Adipocyte (in vitro differentiated cells): ENCODE data around the gene GLIPR1L2.
"Not testable (repeated sequence)": the region's sequence is repeated elsewhere in the genome, so short reads cannot be mapped to it uniquely, and the experiment has no call there.

Experiments
- DNase-seq: peaks from one replicate; pipeline ENCODE4 v3.0.0-alpha.2; 2015; ENCODE audit warnings: low read depth
- H3K27me3 ChIP-seq: replicated peaks from 2 replicates; pipeline ENCODE4 v1.7.0; 2013; ENCODE audit warnings: mild to moderate bottlenecking, low read length, moderate library complexity; ENCODE audit not compliant: control insufficient read depth, insufficient read depth
- H3K36me3 ChIP-seq: 2 replicates; pipeline ENCODE4 v1.7.0; 2013; ENCODE audit warnings: low read length, mild to moderate bottlenecking, moderate library complexity; ENCODE audit not compliant: control insufficient read depth, insufficient read depth, severe bottlenecking
- H3K4me1 ChIP-seq: 2 replicates; pipeline ENCODE4 v1.7.0; 2013; ENCODE audit warnings: mild to moderate bottlenecking, low read length, moderate library complexity; ENCODE audit not compliant: control insufficient read depth, insufficient read depth
- H3K4me3 ChIP-seq: 2 replicates; pipeline ENCODE4 v1.7.0; 2013; ENCODE audit warnings: mild to moderate bottlenecking, low read length, moderate library complexity
- H3K9ac ChIP-seq: 2 replicates; pipeline ENCODE4 v1.7.0; 2013; ENCODE audit warnings: mild to moderate bottlenecking, low read length, moderate library complexity
- H3K9me3 ChIP-seq: 2 replicates; pipeline ENCODE4 v1.7.0; 2013; ENCODE audit warnings: mild to moderate bottlenecking, low read length, moderate library complexity; ENCODE audit not compliant: control insufficient read depth

The GLIPR1L2 gene

DNA sequence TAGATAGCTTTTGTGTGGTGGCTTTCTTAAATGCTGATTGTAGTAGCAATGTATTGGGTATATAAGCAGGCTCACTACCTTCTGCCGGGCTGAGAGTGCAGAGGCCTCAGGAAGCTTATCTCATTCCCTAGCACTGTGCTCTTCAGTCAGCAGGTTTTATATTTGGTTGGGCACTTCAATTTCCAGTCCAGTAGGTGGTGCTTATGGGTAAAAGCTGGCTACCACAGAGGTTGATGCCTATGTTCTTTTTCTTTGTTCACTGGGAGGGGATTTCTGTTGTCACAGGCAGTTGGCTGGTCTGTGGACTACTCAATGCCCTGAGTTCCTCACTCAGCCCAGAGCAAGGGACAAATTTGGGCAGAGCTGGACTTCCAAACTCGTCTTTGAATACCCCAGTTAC lies 46.7 kb downstream of the GLIPR1L2 start:
- no peak for DNase-seq
- no peak overlapping the region for H3K9ac ChIP-seq
- no peaks in the 10 kb centered on the region for H3K27me3 ChIP-seq
- no peak overlapping the region for H3K4me3 ChIP-seq
- H3K9me3 ChIP-seq: peaks cover 10% of the 10 kb centered on the region
- no peaks in the 10 kb centered on the region for H3K4me1 ChIP-seq
- H3K36me3 ChIP-seq: no peaks in the 10 kb centered on the region

DNA sequence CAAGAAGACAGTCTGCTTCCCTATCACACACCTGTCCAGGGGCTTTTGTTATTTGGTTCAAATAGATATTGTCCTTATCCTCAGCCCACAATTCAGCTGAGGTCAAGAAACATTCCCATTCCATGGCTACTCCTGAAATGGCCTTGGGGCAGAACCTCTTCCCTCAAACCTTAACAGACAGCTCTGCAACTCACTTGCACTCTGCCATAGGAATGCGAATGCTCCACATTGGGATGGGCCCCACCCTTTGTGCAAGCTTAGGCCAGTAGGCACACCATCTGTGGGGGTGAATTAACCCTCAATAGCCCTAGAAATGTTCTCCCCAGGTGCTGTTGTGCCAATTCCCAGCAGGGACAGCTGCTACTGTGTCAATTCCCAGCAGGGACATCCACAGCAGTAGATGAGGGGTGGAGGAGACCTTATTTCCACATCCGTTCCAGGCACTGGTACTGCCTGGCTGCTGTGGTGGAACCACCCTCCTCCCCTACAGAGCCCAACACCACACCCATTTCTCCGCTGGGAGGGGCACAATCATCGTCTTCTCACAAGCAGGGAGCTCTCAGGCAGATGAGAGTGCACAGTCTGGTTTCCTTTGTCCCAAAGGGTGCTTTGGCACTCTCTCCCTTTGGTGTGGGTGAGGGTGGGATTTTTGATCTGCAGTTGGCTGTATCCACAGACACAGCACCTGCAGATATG lies 47.3 kb downstream of the GLIPR1L2 start:
- H3K27me3 ChIP-seq: no peaks in the 10 kb centered on the region
- no peaks in the 10 kb centered on the region for H3K36me3 ChIP-seq
- H3K4me1 ChIP-seq: no peaks in the 10 kb centered on the region
- H3K4me3 ChIP-seq: no peak overlapping the region
- peaks cover 10% of the 10 kb centered on the region for H3K9me3 ChIP-seq
- H3K9ac ChIP-seq: no peak overlapping the region
- DNase-seq: no peak

DNA sequence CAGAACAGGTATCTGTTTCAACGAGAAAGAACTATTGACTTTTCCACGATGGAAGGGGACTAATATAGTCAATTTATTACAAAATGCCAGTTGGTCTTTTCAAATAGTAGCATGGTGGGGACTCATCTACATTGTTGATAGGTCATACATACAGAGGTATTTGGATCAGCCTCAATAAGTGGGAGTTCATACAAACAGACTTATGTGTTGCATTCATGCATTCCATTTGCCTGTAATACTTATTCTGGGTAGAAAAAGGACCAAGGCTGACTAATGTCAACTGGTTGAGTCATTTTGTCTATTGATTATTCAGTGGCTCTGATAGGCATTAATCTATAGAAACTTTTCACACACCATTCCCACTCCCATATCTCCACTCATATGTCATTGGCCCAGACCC lies 48.2 kb downstream of the GLIPR1L2 start:
- no peak for DNase-seq
- Histone ChIP-seq H3K4me3 (no peak overlapping the region), H3K9me3 (peaks cover 10% of the 10 kb centered on the region), H3K9ac (no peak overlapping the region), H3K4me1 (peaks cover 4% of the 10 kb centered on the region), H3K27me3 (no peaks in the 10 kb centered on the region), H3K36me3 (no peaks in the 10 kb centered on the region)

- Histone ChIP-seq H3K9me3 (peaks cover 10% of the 10 kb centered on the region), H3K4me3 (no peak overlapping the region), H3K27me3 (no peaks in the 10 kb centered on the region)
Measured at GRCh38 chr12:75439930-75440329, 49.0 kb downstream of the GLIPR1L2 start.

DNA sequence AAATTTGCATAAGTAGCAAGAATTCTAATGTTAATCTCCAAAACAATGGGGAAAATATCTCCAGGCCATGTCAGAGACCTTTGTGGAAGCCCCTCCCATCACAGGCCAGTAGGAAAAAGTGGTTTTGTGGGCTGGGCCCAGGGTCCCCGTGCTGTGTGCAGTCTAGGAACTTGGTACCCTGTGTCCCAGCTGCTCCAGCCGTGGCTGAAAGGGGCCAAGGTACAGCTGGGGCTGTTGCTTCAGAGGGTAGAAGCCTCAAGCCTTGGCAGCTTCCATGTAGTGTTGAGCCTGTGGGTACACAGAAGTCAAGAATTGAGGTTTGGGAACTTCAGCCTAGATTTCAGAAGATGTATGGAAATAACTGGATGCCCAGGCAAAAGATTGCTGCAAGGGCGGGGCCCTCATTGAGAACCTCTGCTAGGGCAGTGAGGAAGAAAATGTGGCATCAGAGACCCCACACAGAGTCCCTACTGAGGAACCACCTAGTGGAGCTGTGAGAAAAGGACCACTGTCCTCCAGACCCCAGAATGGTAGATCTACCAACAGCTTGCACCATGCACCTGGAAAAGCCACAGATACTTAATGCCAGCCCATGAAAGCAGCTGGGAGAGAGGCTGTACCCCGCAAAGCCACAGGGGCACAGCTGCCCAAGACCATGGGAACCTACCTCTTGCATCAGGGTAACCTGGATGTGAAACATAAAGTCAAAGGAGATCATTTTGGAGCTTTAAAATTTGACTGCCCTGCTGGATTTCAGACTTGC lies 51.0 kb downstream of the GLIPR1L2 start:
- peaks cover 10% of the 10 kb centered on the region for H3K4me1 ChIP-seq
- not testable (repeated sequence) for H3K36me3 ChIP-seq, H3K9me3 ChIP-seq, H3K27me3 ChIP-seq, H3K9ac ChIP-seq, H3K4me3 ChIP-seq, DNase-seq

More at GRCh38 chr12:75439930-75440329, 49.0 kb downstream of the GLIPR1L2 start:
- Histone ChIP-seq H3K4me1 (peaks cover 10% of the 10 kb centered on the region), H3K36me3 (no peaks in the 10 kb centered on the region), H3K9ac (no peak overlapping the region)
- DNase-seq: no peak

GRCh38 chr12:75442454-75442853 lies 51.6 kb downstream of the GLIPR1L2 start:
- H3K27me3 ChIP-seq, H3K4me3 ChIP-seq, H3K9me3 ChIP-seq, DNase-seq, H3K9ac ChIP-seq, H3K36me3 ChIP-seq: not testable (repeated sequence)
- H3K4me1 ChIP-seq: peaks cover 15% of the 10 kb centered on the region

- DNase-seq: no peak
- H3K9ac ChIP-seq: no peak overlapping the region
- no peaks in the 10 kb centered on the region for H3K27me3 ChIP-seq
- no peaks in the 10 kb centered on the region for H3K9me3 ChIP-seq
- no peak overlapping the region for H3K4me3 ChIP-seq
- no peaks in the 10 kb centered on the region for H3K36me3 ChIP-seq
- H3K4me1 ChIP-seq: peaks cover 17% of the 10 kb centered on the region
Measured at GRCh38 chr12:75443709-75444108, 52.8 kb downstream of the GLIPR1L2 start.

DNA sequence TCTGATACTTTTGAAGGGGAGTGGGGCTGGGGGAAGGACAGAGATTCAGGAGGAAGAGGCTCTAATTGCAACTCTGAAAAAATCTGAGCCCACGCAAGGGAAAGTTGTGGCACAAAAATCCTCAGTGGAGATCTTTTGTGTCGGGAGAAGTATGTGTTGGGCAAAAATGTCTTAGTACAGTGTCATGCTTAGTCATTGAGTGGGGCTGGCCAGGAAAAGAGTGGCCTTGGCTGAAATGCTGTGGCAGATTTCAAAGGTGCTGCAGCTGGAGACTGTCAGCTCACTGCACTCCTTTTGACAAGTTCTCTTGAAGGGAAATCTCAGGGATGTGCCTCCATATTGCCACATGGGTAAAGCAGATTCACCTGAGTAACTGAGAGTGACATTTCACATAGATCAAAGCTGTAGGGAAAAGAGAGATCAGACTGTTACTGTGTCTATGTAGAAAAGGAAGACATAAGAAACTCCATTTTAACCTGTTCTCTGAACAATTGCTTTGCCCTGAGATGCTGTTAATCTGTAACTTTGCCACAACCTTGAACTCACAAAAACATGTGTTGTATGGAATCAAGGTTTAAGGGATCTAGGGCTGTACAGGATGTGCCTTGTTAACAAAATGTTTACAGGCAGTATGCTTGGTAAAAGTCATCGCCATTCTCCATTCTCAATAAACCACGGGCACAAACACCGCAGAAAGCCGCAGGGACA lies 53.7 kb downstream of the GLIPR1L2 start:
- DNase-seq: peak; percentile 57
- H3K4me1 ChIP-seq: peaks cover 17% of the 10 kb centered on the region
- H3K4me3 ChIP-seq: no peak overlapping the region
- no peaks in the 10 kb centered on the region for H3K36me3 ChIP-seq
- H3K9me3 ChIP-seq: no peaks in the 10 kb centered on the region
- no peak overlapping the region for H3K9ac ChIP-seq
- no peaks in the 10 kb centered on the region for H3K27me3 ChIP-seq

DNA sequence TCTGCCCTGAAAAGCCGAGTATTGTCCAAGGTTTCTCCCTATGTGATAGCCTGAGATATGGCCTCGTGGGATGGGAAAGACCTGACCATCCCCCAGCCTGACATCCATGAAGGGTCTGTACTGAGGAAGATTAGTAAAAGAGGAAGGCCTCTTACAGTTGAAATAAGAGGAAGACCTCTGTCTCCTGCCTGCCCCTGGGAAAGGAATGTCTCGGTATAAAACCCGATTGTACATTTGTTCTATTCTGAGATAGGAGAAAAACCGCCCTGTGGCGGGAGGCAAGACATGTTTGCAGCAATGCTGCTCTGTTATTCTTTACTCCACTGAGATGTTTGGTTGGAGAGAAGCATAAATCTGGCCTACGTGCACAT lies 54.2 kb downstream of the GLIPR1L2 start:
- H3K4me1 ChIP-seq: peaks cover 17% of the 10 kb centered on the region
- H3K36me3 ChIP-seq, H3K27me3 ChIP-seq, H3K4me3 ChIP-seq, H3K9me3 ChIP-seq, H3K9ac ChIP-seq, DNase-seq: not testable (repeated sequence)

DNA sequence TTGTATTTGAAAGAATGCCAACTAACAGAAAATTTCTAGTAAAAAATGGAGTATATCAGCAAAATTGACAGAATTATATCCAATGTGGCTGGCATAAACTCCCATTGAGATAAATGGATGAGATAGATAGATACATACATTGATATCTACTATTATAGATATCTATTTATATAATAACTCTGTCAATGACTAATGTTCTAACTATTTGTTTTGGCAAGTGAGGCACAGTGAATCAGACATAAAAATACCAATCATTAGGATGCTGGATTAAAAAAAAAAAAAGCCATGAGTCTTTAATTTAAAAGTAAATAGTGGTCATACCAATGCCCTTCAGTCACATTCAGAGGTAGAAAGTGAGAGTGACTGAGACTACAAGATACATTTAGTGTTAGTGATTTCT lies 56.0 kb downstream of the GLIPR1L2 start:
- DNase-seq: peak; percentile 55
- no peaks in the 10 kb centered on the region for H3K9me3 ChIP-seq
- peaks cover 17% of the 10 kb centered on the region for H3K4me1 ChIP-seq
- H3K36me3 ChIP-seq: no peaks in the 10 kb centered on the region
- H3K9ac ChIP-seq: no peak overlapping the region
- no peaks in the 10 kb centered on the region for H3K27me3 ChIP-seq
- no peak overlapping the region for H3K4me3 ChIP-seq

GRCh38 chr12:75447691-75448393 lies 57.0 kb downstream of the GLIPR1L2 start:
- Histone ChIP-seq H3K36me3 (no peaks in the 10 kb centered on the region), H3K9ac (no peak overlapping the region), H3K27me3 (no peaks in the 10 kb centered on the region), H3K9me3 (no peaks in the 10 kb centered on the region), H3K4me3 (no peak overlapping the region), H3K4me1 (peaks cover 17% of the 10 kb centered on the region)
- no peak for DNase-seq
